H9 (cell line): ENCODE measurements around the gene UMAD1. TPM values are rescaled to one million over a fixed set of nuclear protein-coding genes. Genes with fewer than 3 reads are reported as not detected.

ENCODE experiments used
- DNase-seq: peaks from one replicate; pipeline ENCODE4 v3.0.0-alpha.2; 2017
- H2AFZ ChIP-seq: one replicate; pipeline ENCODE4 v1.6.1; 2013; ENCODE audit warnings: mild to moderate bottlenecking, low read length, control low read depth, moderate library complexity
- H2AK5ac ChIP-seq: 2 replicates; pipeline ENCODE4 v1.6.1; 2013; ENCODE audit warnings: low read length, control low read depth, mixed read lengths; ENCODE audit not compliant: insufficient read length
- H2BK120ac ChIP-seq: one replicate; pipeline ENCODE4 v1.6.1; 2013; ENCODE audit warnings: low read depth, mild to moderate bottlenecking, low read length, control low read depth, inconsistent platforms; ENCODE audit not compliant: poor library complexity, severe bottlenecking
- H2BK12ac ChIP-seq: 2 replicates; pipeline ENCODE4 v1.6.1; 2013; ENCODE audit warnings: low read length, control low read depth, mixed read lengths, low read depth; ENCODE audit not compliant: insufficient read length
- H2BK15ac ChIP-seq: 2 replicates; pipeline ENCODE4 v1.6.1; 2013; ENCODE audit warnings: low read depth, low read length, control low read depth
- H2BK20ac ChIP-seq: one replicate; pipeline ENCODE4 v1.6.1; 2013; ENCODE audit warnings: low read depth, mild to moderate bottlenecking, low read length, control low read depth, inconsistent platforms; ENCODE audit not compliant: poor library complexity, severe bottlenecking
- H2BK5ac ChIP-seq: 2 replicates; pipeline ENCODE4 v1.6.1; 2013; ENCODE audit warnings: low read length, control low read depth, mixed read lengths; ENCODE audit not compliant: insufficient read length
- H3K14ac ChIP-seq: 2 replicates; pipeline ENCODE4 v1.6.1; 2013; ENCODE audit warnings: low read length, control low read depth; ENCODE audit not compliant: insufficient read depth
- H3K18ac ChIP-seq: 2 replicates; pipeline ENCODE4 v1.6.1; 2013; ENCODE audit warnings: low read depth, mild to moderate bottlenecking, mixed read lengths, low read length, control low read depth; ENCODE audit not compliant: insufficient read length
- H3K23ac ChIP-seq: 2 replicates; pipeline ENCODE4 v1.6.1; 2013; ENCODE audit warnings: low read length, control low read depth, mixed read lengths, low read depth; ENCODE audit not compliant: insufficient read length
- H3K23me2 ChIP-seq: 2 replicates; pipeline ENCODE4 v1.6.1; 2013; ENCODE audit warnings: low read depth, mild to moderate bottlenecking, mixed read lengths, low read length, control low read depth; ENCODE audit not compliant: insufficient read length, poor library complexity, severe bottlenecking
- H3K27ac ChIP-seq: 2 replicates; pipeline ENCODE4 v1.5.1; 2013; ENCODE audit warnings: low read length, control low read depth, mixed read lengths, low read depth; ENCODE audit not compliant: insufficient read length
- H3K27me3 ChIP-seq: 2 replicates; pipeline ENCODE4 v1.6.1; 2013; ENCODE audit warnings: low read length, control low read depth, inconsistent platforms; ENCODE audit not compliant: insufficient read depth
- H3K4ac ChIP-seq: 2 replicates; pipeline ENCODE4 v1.6.1; 2013; ENCODE audit warnings: low read depth, mild to moderate bottlenecking, control low read depth, inconsistent platforms, low read length, moderate library complexity
- H3K4me1 ChIP-seq: 2 replicates; pipeline ENCODE4 v1.6.1; 2013; ENCODE audit warnings: low read length, control low read depth, inconsistent platforms; ENCODE audit not compliant: insufficient read depth
- H3K4me2 ChIP-seq: 2 replicates; pipeline ENCODE4 v1.6.1; 2013; ENCODE audit warnings: low read length, control low read depth, mixed read lengths; ENCODE audit not compliant: insufficient read length, insufficient read depth
- H3K56ac ChIP-seq: 2 replicates; pipeline ENCODE4 v1.6.1; 2013; ENCODE audit warnings: low read depth, mild to moderate bottlenecking, mixed read lengths, low read length, control low read depth; ENCODE audit not compliant: insufficient read length
- H3K79me1 ChIP-seq: 2 replicates; pipeline ENCODE4 v1.6.1; 2013; ENCODE audit warnings: low read depth, mild to moderate bottlenecking, moderate library complexity, low read length, control low read depth, inconsistent platforms; ENCODE audit not compliant: insufficient read depth, poor library complexity, severe bottlenecking
- H3K79me2 ChIP-seq: 2 replicates; pipeline ENCODE4 v1.6.1; 2013; ENCODE audit warnings: low read length, control low read depth, inconsistent platforms; ENCODE audit not compliant: insufficient read depth
- H3K9ac ChIP-seq: 2 replicates; pipeline ENCODE4 v1.6.1; 2013; ENCODE audit warnings: low read length, control low read depth, mixed read lengths; ENCODE audit not compliant: insufficient read length; ENCODE audit errors: extremely low read depth
- H3K9me3 ChIP-seq: one replicate; pipeline ENCODE4 v1.6.1; 2013; ENCODE audit warnings: low read depth, low read length, inconsistent platforms; ENCODE audit not compliant: control insufficient read depth
- H3T11ph ChIP-seq: one replicate; pipeline ENCODE4 v1.6.1; 2013; ENCODE audit warnings: mild to moderate bottlenecking, low read length, control low read depth, inconsistent platforms
- H4K20me1 ChIP-seq: one replicate; pipeline ENCODE4 v1.6.1; 2013; ENCODE audit not compliant: control insufficient read depth, insufficient read length, insufficient read depth
- H4K5ac ChIP-seq: 2 replicates; pipeline ENCODE4 v1.6.1; 2013; ENCODE audit warnings: low read depth, mild to moderate bottlenecking, mixed read lengths, low read length, control low read depth; ENCODE audit not compliant: insufficient read length
- H4K8ac ChIP-seq: replicated peaks from 2 replicates; pipeline ENCODE4 v1.6.1; 2013; ENCODE audit warnings: low read length, control low read depth, mixed read lengths, low read depth; ENCODE audit not compliant: insufficient read length
- H4K91ac ChIP-seq: 2 replicates; pipeline ENCODE4 v1.6.1; 2013; ENCODE audit warnings: low read depth, mild to moderate bottlenecking, moderate library complexity, mixed read lengths, low read length, control low read depth; ENCODE audit not compliant: insufficient read length
- H3K27ac Mint-ChIP-seq, 3 experiments: 2 replicates in 2 of 3; 3 replicates in 1 of 3; pipeline ENCODE4 v1.8.0; 2020 to 2021; ENCODE audit warnings: mixed read lengths in 3 of 3, mild to moderate bottlenecking in 1 of 3, moderate library complexity in 1 of 3
- H3K27me3 Mint-ChIP-seq: 2 replicates; pipeline ENCODE4 v1.8.0; 2021; ENCODE audit warnings: low read depth, mild to moderate bottlenecking, moderate library complexity, mixed read lengths
- H3K36me3 Mint-ChIP-seq, 3 experiments: 2 replicates in 2 of 3; 3 replicates in 1 of 3; pipeline ENCODE4 v1.8.0; 2020 to 2021; ENCODE audit warnings: low read depth in 3 of 3, mixed read lengths in 3 of 3; ENCODE audit not compliant: insufficient read depth in 1 of 3
- H3K4me1 Mint-ChIP-seq, 2 experiments: 2 replicates each; pipeline ENCODE4 v1.8.0; 2020; ENCODE audit warnings: mixed read lengths in 2 of 2
- H3K4me3 Mint-ChIP-seq, 2 experiments: 2 replicates in 1 of 2; 3 replicates in 1 of 2; pipeline ENCODE4 v1.8.0; 2020 to 2021; ENCODE audit warnings: mild to moderate bottlenecking in 2 of 2, mixed read lengths in 2 of 2, moderate library complexity in 1 of 2
- H3K9me3 Mint-ChIP-seq, 2 experiments: 2 replicates in 1 of 2; 3 replicates in 1 of 2; pipeline ENCODE4 v1.8.0; 2020; ENCODE audit warnings: mild to moderate bottlenecking in 2 of 2, mixed read lengths in 2 of 2, moderate library complexity in 1 of 2
- WGBS: extraction: QIAGEN DNeasy Blood & Tissue Kit; methylation state at CpG from one replicate; pipeline ENCODE4 v1.1.7; 2013; ENCODE audit warnings: missing lambda C conversion rate, low lambda C conversion rate, mixed read lengths; ENCODE audit not compliant: insufficient read length; ENCODE audit errors: extremely low coverage; 5-methylcytosine and 5-hydroxymethylcytosine counted together
- total RNA-seq: library from RNA; stranded (reverse); gene quantifications from 2 replicates; pipeline ENCODE4 v1.2.1, GENCODE V29; 2021
- TF ChIP-seq, protein P1 (sequence below): fragments of 200-600 bp; sonication (generic); conservative IDR thresholded peaks from 3 replicates; pipeline ENCODE4 v1.8.0; 2021; ENCODE audit warnings: antibody characterized with exemption, mild to moderate bottlenecking

The UMAD1 gene
- total RNA-seq, 1 experiment from 2014 or later = 8.9 TPM

DNA sequence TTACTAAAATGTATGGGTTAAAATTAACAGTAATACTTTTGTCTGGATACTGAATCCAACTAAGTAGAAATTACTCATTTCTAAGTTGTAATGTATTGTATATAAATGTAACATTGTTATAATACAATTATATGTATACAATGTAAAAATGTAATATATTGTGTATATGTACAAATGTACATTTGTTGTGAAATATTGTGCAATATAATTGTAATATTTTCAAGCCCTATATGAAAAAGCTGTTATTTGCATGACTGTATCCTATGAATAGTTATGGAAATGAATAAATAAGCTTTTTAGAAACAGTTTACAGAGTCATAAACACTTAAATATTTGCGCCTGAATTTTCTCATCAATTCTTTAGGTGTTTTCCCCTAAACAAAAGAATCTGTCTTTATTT, 20.3 kb upstream of the UMAD1 start:
- no peak overlapping the region for H2BK120ac ChIP-seq

More for the DNA sequence above, 20.3 kb upstream of the UMAD1 start:
- H3K36me3 Mint-ChIP-seq = no peaks in the 10 kb centered on the region
- TF ChIP-seq, protein P1, sequence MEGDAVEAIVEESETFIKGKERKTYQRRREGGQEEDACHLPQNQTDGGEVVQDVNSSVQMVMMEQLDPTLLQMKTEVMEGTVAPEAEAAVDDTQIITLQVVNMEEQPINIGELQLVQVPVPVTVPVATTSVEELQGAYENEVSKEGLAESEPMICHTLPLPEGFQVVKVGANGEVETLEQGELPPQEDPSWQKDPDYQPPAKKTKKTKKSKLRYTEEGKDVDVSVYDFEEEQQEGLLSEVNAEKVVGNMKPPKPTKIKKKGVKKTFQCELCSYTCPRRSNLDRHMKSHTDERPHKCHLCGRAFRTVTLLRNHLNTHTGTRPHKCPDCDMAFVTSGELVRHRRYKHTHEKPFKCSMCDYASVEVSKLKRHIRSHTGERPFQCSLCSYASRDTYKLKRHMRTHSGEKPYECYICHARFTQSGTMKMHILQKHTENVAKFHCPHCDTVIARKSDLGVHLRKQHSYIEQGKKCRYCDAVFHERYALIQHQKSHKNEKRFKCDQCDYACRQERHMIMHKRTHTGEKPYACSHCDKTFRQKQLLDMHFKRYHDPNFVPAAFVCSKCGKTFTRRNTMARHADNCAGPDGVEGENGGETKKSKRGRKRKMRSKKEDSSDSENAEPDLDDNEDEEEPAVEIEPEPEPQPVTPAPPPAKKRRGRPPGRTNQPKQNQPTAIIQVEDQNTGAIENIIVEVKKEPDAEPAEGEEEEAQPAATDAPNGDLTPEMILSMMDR = no peak
- DNase-seq = no peak
- no peak overlapping the region for H2AK5ac ChIP-seq
- no peaks in the 10 kb centered on the region for H3K9me3 ChIP-seq
- H3K56ac ChIP-seq = no peak overlapping the region
- H3K18ac ChIP-seq = no peak overlapping the region
- H3K79me2 ChIP-seq = no peaks in the 10 kb centered on the region
- H3K4me1 ChIP-seq = no peaks in the 10 kb centered on the region
- no peak overlapping the region for H2AFZ ChIP-seq
- no peak overlapping the region for H4K91ac ChIP-seq
- no peak overlapping the region for H4K8ac ChIP-seq
- no peak overlapping the region for H3K27ac Mint-ChIP-seq
- no peak overlapping the region for H2BK12ac ChIP-seq
- H3K4ac ChIP-seq = no peak overlapping the region
- H3K9ac ChIP-seq = no peak overlapping the region
- no peak overlapping the region for H4K5ac ChIP-seq
- no peak overlapping the region for H3T11ph ChIP-seq
- WGBS = no CpG with 5 or more reads among the region's 1 CpG
- no peaks in the 10 kb centered on the region for H4K20me1 ChIP-seq
- no peak overlapping the region for H2BK5ac ChIP-seq
- H3K23me2 ChIP-seq = no peaks in the 10 kb centered on the region
- no peaks in the 10 kb centered on the region for H3K9me3 Mint-ChIP-seq
- no peak overlapping the region for H2BK20ac ChIP-seq
- H3K79me1 ChIP-seq = no peaks in the 10 kb centered on the region
- H3K27ac ChIP-seq = no peak overlapping the region
- no peaks in the 10 kb centered on the region for H3K27me3 Mint-ChIP-seq
- no peak overlapping the region for H3K4me3 Mint-ChIP-seq
- no peak overlapping the region for H2BK15ac ChIP-seq
- H3K23ac ChIP-seq = no peak overlapping the region
- no peaks in the 10 kb centered on the region for H3K27me3 ChIP-seq
- H3K4me1 Mint-ChIP-seq = peaks cover 0 to 4% of the 10 kb centered on the region in 2 experiments; a peak in 1 of 4 replicates
- H3K14ac ChIP-seq = no peak overlapping the region
- no peak overlapping the region for H3K4me2 ChIP-seq
